Astrocyte (in vitro differentiated cells and primary cell): ENCODE measurements around the gene TRPM2.

Source experiments
- EZH2 ChIP-seq: IDR thresholded peaks from 2 replicates; pipeline ENCODE4 v1.6.1; 2012; ENCODE audit warnings: mild to moderate bottlenecking, low read length, inconsistent platforms; ENCODE audit not compliant: insufficient read depth
- TF ChIP-seq, protein P1 (sequence below): IDR thresholded peaks from 2 replicates; pipeline ENCODE4 v1.5.1; 2011; ENCODE audit warnings: low read depth, mild to moderate bottlenecking, inconsistent platforms, low read length, moderate library complexity; ENCODE audit not compliant: insufficient read depth

DNA sequence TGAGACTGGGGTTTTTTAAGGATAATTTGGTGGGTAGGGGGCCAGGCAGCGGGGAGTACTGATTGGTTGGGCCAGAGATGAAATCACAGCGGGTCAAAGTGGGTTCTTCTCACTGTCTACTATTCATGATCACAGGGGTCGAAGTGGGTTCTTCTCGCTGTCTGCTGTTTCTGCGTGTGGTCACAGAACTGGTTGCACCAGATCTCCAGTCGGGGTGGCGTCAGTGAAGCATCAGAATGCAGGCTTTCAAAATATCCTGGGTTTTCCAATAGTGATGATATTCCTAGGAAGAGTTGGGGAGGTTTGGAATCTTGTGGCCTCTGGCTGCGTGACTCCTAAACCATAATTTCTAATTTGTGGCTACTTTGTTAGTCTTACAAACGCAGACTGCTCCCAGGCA lies 45.1 kb downstream of the TRPM2 start:
- TF ChIP-seq, protein P1, sequence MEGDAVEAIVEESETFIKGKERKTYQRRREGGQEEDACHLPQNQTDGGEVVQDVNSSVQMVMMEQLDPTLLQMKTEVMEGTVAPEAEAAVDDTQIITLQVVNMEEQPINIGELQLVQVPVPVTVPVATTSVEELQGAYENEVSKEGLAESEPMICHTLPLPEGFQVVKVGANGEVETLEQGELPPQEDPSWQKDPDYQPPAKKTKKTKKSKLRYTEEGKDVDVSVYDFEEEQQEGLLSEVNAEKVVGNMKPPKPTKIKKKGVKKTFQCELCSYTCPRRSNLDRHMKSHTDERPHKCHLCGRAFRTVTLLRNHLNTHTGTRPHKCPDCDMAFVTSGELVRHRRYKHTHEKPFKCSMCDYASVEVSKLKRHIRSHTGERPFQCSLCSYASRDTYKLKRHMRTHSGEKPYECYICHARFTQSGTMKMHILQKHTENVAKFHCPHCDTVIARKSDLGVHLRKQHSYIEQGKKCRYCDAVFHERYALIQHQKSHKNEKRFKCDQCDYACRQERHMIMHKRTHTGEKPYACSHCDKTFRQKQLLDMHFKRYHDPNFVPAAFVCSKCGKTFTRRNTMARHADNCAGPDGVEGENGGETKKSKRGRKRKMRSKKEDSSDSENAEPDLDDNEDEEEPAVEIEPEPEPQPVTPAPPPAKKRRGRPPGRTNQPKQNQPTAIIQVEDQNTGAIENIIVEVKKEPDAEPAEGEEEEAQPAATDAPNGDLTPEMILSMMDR, result no peak
- no peak for TF ChIP-seq EZH2
